ENCODE measurements around the gene GATB.

Gene GATB

DNA sequence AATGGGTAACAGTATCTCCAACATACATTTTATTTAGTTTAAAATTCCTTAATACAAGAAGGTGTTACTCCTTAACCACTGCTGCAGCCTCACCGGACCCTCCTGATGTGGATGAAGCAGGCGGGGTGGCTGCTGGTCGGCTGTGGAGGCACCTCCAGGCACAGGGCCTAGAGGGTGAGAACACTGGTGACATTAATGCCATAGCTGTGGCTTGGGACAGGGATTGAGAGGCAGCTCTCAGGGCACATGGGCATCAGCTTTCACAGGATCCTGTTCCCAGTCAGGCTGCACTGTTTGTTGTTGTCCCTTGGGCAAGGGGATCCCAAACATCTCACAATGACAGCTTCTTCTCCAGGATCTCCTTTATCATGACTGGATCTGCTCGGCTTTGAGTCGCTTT is 90.0 kb downstream of the GATB start:
- no peak for DNase-seq

- DNase-seq = no peak
Observed at GRCh38 chr4:151669990-151670389, 90.8 kb downstream of the GATB start.

- DNase-seq = no peak
Observed at GRCh38 chr4:151668689-151669402, 92.0 kb downstream of the GATB start.

- DNase-seq = no peak
Observed at GRCh38 chr4:151667666-151668065, 93.1 kb downstream of the GATB start.

- no peak for DNase-seq
Observed at GRCh38 chr4:151667048-151667447, 93.8 kb downstream of the GATB start.

- DNase-seq = no peak
Observed at GRCh38 chr4:151666501-151666900, 94.3 kb downstream of the GATB start.

DNA sequence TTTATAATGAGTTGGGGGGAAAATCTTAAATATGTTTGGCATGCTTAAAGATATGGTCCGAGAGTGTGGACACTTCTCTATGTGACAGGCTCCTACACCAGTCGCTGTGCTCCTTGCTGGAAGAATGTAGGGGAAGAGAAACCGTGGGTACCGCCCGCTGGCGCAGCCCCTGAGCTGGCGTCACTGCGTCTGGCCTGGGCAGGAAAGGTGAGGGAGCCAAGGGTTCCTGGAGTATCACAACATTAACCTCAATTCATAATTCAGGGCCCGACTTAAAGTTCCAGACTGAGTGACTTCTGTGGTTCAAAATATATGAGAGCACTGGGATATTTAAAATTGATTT is 95.1 kb downstream of the GATB start:
- no peak for DNase-seq

DNA sequence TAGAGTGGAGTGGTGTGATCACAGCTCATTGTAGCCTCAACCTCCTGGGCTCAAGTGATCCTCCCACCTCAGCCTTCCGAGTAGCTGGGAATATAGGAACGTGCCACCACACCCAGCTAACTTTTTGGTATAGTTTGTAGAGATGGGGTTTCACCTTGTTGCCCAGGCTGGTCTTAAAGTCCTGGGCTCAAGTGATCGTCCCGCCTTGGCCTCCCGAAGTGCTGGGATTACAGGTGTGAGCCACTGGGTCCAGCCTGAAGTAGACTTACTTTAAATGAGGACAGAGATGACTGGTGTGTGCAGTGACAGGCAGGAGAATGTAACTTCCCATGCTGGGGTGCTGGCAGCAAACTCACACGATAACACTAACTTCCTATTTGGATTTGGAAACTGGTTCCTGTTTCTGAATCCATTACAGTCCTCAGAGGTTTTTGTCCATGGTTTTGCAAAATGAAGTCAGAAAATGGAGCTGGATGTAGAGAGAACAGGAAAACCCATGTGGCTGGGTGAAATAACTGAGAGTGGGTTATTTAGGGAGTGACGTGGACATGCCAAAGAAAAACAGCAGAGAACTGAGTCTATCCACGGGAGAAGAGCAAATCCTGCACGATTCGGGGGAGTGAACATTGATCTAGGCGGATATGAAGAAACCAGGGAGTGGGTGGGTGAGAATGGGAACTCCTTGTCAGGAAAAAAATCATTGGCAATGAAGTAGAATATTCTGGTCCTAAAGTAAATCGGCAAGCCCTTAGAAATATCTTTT is 95.6 kb downstream of the GATB start:
- DNase-seq = no peak

DNA sequence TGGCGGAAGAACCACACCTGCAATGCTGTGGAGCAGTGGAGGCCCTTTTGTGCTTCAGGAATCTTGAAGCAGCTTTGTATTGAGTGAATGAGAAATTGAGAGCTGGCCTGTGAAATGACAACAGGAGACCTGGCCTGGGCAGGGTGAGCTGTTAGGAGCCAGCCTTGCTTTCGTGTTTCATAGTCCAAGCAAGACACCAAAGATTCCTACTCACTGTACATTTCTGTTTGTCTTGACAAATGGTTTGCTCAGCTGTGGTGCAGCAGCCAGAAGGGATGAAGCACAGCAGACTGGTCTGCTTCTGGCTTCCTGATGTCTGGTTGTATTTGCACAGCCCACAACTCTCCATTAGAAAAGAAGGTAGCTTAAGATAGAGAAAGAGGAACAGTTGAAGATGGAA is 96.5 kb downstream of the GATB start:
- no peak for DNase-seq

GRCh38 chr4:151663109-151663508 is 97.7 kb downstream of the GATB start:
- no peak for DNase-seq

- DNase-seq = no peak
Observed at GRCh38 chr4:151661873-151662272, 98.9 kb downstream of the GATB start.

DNA sequence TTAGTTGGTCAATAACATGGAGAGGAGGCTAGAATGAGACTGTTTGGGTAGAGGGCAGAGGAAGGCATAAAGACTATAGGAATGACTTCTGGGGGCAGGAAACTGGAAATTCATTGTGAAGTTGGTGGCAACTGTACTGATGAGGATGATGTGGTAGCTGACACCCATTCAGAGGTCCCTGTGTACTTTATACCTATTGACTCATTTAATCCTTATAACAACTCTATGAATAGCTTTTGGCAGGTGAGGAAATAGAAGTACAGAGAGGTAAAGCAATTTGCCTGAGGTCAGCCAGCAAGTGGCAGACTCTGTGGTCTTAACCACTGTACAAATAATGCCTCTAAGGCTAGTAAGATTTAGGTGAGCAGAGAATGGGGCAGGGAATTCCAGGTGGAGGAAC is 100.1 kb downstream of the GATB start:
- no peak for DNase-seq

DNA sequence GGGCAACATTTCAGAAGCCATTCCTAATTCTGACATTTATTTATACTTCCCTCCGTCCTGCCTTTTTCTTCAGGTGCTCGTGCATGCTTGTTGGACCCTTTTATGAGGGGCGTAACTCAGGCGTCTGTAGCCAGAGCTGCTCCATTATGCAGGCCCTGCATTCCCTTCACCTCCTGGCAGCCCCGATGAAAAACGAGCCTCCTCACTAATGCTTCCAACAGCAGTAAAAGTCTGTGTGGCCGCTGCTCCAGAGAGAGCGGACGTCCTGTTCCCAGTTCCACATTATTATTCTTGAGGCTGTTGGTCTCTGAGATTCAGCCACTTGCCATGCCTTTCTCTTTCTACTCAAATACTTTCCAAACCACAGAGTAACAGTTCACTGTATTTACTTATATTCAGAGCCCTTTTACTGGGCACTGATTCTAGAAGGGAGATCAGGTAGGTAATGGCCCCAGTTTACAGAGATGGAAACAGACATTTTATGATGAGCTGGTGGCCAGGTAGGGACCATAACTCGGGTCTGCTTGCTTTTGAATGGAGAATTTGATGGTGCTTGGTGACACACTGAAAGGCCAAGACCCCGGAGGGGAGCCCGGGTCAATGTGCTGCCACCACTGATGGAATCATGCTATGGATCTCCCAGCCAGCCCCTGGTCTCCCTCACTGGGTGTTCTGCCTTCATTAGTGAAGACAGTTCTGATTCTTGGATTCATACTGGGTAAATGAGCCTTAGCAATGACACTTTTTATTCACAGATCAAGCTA is 101.0 kb downstream of the GATB start:
- no peak for DNase-seq

GRCh38 chr4:151658959-151659600 is 101.7 kb downstream of the GATB start:
- no peak for DNase-seq

DNA sequence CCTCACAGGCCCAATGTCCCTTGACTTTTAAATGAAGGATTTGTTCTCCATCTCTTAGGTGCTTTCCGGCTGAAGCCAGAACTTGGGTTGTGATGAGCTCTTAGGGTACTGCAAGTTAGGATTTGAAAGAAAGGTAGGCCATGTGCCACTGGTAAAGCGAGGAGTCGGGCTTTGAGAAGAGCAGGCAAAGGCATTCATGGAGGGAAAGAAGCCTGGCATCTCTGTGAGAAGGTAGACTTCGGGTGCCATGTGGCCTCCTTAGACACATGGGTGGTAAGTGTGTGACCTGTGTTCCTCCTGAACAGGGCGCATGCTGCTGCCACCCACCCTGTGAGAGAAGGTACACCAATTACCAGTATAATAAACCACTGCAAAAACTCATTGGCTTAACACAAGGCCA is 102.9 kb downstream of the GATB start:
- DNase-seq = no peak

DNA sequence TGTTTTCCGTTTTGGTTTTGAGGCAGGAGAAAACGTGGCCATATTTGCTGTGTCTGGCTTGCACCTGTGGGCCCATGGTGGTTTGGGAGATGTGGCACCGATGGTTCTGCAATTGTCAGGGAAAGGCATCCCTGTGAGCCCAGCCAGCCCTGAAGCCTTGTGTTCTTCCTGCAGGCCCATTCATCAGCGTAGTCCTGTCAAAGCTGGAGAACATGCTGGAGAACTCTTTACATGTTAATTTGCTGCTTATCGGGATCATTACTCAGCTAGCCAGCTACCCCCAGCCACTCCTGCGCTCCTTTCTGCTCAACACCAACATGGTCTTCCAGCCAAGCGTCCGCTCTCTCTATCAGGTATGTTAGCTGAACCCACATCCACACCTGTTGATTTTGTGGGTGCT is 104.7 kb downstream of the GATB start:
- DNase-seq = no peak

DNA sequence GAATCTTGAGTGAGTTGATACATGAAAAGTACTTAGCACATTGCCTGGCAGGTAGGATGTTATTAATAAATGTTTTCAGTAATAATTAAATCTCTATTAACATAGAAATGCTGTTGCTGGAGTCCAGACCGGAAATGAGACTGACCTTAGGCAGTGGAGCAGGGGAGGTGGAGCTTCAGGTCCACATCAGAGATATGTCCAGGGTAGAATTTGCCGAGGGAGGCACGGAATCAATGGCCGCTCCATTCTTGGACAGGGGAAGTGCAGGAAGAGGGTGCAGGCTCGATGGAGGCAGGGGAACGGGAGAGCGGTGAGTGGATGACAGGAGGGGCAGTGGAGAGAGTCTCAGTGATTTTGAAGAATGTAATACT is 107.3 kb downstream of the GATB start:
- DNase-seq = no peak

- no peak for DNase-seq
Observed at GRCh38 chr4:151652841-151653547, 107.8 kb downstream of the GATB start.

DNA sequence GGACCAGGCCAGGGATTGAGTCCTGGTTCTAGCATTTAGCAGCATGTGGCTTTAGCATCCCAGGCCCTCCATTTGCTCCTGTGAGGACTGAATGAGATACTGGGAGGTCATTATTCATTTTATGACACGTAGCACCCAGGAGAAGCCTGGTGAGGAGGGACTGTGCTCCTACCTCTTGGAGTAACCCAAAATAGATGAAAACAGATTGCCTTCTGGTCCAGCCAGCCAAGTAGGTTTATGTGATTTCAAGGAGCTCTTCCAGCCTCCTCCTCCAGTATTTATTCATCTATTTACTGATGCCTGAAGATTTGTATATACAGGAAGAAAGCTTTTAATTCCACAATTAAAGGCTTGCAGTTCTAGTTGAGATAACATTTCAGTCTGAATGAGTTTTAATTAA is 109.3 kb downstream of the GATB start:
- DNase-seq = no peak

- DNase-seq = no peak
Observed at GRCh38 chr4:151649479-151649878, 111.3 kb downstream of the GATB start.

DNA sequence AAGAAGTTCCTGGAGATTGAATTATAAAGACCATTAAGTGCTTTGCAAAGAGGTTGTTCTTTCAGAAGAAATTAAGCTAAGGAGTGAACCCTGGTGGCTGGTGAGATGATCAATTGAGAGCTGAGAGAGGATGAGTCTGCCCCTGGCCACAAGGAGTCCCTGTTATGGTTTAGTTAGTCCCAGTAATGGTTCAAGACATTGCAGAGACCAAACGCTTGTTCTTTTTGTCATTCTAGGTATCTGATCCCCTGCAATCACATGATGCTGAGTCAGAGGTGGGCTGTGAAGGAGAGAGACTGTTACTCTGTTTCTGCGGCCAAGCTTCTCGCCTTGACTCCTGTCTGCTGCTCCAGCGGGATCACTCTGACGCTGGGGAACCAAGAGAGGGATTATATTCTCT is 114.5 kb downstream of the GATB start:
- no peak for DNase-seq

- no peak for DNase-seq
Observed at GRCh38 chr4:151644622-151645021, 116.2 kb downstream of the GATB start.

DNA sequence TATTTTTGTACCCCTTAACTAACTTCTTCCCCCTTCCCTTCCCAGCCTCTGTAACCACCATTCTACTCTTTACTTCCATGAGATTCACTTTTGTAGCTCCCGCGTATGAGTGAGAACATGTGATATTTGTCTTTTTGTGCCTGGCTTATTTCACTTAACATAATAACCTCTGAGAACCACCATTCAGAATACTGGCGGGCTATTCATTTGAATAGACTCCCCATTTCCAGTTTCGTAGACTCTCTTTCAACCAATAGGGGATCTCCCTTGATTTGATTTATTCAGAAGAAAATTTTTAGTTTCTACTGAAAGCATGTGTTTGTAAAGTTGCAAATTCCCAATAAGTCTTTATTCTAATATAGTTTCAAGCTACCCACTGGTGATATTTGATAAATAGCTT is 117.2 kb downstream of the GATB start:
- DNase-seq = no peak

All from activated naive CD4-positive, alpha-beta T cell (primary cell).